GM12891 (cell line): ENCODE measurements around the gene ZFHX2.

Source experiments
- POLR2A ChIP-seq: IDR thresholded peaks from 2 replicates; pipeline ENCODE4 v1.6.1; 2011; ENCODE audit warnings: low read depth, low read length, control low read depth
- POLR2AphosphoS5 ChIP-seq: IDR thresholded peaks from 2 replicates; pipeline ENCODE4 v1.6.1; 2011; ENCODE audit warnings: low read depth, low read length, control low read depth
- POU2F2 ChIP-seq: IDR thresholded peaks from 2 replicates; pipeline ENCODE4 v1.6.1; 2011; ENCODE audit warnings: low read depth, mild to moderate bottlenecking, control low read depth, low read length, moderate library complexity

DNA sequence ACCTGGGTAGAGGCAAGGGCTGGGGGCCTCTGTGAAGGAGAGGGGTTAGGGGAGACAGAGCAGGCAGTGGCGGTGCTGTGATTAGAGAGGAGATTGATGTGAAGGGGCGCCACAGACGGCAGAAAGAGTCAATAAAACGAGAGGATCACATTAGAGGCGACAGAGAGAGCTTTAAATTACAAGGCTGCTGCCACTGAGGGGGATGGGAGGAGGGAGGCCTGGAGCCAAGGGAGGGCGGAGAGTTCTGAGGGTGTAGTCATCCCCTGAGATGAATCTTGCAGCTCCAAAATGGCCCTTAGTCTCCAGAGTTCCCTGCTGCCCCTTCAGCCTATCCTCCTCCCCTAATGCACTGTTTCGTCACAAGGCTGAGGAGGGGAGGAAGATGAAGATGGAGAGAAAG, 12.8 kb downstream of the ZFHX2 start:
- TF ChIP-seq POLR2AphosphoS5 (no peak), POLR2A (no peak), POU2F2 (no peak)
